HG03175 (cell line): ENCODE results near the gene KRTAP4-11.
"Not testable (repeated sequence)": the region's sequence is repeated elsewhere in the genome, so short reads cannot be mapped to it uniquely, and the experiment has no call there.

Experiments used
- ATAC-seq: cut with Tn5 transposase; IDR thresholded peaks from one replicate; pipeline ENCODE4 v1.9.1; 2021; ENCODE audit warnings: mild to moderate bottlenecking, moderate library complexity; ENCODE audit not compliant: unreplicated experiment

Gene KRTAP4-11

DNA sequence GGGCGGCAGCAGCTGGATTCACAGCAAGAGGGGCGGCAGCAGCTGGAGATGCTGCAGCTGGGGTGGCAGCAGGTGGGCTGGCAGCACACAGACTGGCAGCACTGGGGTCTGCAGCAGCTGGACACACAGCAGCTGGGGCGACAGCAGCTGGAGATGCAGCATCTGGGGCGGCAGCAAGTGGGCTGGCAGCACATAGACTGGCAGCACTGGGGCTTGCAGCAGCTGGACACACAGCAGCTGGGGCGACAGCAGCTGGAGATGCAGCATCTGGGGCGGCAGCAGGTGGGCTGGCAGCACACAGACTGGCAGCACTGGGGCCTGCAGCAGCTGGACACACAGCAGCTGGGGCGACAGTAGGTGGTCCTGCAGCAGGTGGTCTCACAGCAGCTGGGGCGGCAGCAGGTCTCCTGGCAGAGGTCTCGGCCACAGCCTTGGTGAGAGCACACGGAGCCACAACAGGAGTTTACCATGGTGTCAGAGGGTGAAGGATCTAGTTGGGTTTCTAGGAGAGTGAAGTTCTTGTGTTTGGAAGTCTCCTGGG is at the start of gene KRTAP4-11:
Gene KRTAP4-11 (minus strand): TSS at position 528 of the 541 bp plus-strand sequence. CDS start 58 bp downstream, at position 470.
- ATAC-seq, result not testable (repeated sequence)

DNA sequence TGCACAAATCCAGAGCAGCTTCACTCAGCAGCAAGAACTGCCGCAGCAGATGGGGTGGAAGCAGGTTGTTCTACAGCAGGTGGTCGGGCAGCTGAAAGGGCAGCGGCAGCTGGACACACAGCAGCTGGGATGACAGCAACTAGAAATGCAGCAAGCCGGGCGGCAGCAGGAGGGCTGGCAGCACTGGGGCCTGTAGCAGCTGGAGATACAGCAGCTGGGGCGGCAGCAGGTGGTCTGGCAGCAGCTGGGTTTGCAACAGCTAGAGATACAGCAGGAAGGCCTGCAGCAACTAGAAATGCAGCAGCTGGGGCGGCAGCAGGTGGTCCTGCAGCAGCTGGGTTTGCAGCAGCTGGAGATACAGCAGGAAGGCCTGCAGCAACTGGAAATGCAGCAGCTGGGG is 49.4 kb upstream of the KRTAP4-11 start:
- ATAC-seq, result no peak

DNA sequence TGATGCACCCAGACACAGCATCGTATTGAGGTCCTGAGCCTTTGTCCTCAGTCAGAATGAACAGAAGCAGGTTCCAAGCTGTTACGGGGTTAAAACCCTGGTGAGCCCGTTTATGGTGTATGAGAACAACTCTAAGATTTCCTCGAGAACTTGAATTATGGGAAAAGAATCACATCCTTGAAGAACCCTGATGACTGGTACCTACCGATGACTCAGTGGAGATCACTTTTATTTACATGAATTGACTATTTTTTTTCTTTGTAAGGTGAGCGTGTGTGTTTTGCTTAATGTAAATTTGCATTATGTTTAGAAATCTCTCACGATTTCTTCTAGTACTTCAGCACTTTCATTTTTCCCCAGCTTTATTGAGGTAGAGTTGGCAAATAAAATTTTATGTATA is 45.7 kb upstream of the KRTAP4-11 start:
- ATAC-seq, result no peak

DNA sequence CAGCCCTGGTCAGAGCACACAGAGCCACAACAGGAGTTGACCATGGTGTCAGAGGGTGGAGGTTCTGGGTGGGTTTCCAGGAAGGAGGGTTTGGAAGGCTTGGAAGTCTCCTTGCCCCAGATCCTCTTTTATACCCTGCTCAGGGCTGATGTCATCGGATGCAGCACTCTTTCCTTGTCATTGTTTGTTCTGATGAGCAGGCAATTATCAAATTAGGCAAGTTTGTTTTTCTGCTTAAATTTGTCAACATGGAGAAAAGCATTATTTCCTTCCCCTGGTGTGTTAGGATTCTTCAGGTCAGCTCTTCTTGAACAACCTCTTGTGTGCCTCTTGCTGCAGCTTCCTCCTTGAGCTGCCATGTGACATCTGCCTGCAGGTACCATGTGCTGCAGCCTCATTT is 42.5 kb upstream of the KRTAP4-11 start, which contains the start of gene KRTAP4-4:
Gene KRTAP4-4 (minus strand): TSS at position 101 of the 400 bp plus-strand sequence. CDS start 57 bp downstream, at position 44.
- ATAC-seq, result no peak

DNA sequence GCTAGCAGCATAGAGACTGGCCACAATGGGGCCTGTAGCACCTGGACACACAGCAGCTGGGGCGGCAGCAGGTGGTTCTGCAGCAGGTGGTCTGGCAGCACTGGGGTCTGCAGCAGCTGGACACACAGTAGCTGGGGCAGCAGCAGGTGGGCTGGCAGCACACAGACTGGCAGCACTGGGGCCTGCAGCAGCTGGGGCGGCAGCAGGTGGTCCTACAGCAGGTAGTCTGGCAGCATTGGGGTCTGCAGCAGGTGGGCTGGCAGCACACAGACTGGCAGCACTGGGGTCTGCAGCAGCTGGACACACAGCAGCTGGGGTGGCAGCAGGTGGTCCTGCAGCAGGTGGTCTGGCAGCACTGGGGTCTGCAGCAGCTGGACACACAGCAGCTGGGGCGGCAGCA is 42.0 kb upstream of the KRTAP4-11 start:
- ATAC-seq, result not testable (repeated sequence)

DNA sequence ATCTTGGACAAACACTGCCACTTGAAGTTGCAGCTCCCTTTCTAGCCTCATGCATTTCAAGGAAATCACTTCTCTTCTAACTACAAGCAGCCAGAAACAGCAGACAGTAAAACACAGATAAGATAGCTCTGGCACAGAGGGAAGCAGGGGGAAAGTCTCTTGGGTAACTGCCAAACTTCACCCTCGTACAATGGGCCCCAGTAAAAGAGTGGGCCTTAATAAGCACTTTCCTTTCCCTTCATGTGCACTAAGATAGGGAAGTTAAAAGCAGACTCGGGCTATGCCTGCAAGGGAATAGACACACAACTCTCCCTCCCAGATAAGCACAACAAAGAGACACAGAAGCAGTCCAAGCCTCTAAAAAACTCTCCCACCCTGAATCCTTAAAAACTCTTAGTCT is 35.7 kb upstream of the KRTAP4-11 start:
- no peak for ATAC-seq

DNA sequence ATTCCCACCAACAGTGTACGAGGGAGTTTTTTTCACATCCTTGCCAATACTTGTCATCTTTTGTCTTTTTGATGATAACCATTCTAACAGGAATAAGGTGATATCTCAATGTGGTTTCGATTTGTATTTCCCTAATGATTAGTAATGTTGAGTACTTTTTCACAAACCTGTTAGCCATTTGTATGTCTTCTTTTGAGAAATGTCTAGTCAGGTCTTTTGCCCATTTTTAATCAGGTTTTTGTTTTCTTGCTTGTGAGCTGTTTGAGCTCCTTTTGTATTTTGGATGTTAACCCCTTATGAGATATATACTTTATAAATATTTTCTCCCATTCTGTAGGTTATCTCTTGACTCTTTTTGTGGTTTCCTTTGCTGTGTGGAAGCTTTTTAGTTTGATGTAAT is 33.4 kb upstream of the KRTAP4-11 start:
- no peak for ATAC-seq

DNA sequence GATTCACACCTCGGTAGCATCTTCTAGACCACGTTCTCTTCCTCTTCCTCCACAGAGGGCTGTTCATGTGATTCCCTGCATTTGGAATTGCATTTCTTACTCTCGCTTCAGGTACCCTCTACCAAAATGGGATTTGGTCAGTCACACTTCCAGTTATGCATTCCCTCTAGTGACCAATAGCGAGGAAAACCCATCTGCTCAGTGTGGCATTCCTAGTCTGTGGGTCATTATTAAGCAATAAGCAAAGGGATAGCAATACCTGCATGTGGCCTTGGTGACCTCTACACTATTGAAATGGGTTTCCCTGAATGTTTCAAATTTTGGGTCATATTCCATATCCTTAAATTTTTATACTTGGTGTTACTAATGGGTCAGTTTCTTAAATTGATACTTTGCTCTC is 31.9 kb upstream of the KRTAP4-11 start:
- ATAC-seq, result no peak

DNA sequence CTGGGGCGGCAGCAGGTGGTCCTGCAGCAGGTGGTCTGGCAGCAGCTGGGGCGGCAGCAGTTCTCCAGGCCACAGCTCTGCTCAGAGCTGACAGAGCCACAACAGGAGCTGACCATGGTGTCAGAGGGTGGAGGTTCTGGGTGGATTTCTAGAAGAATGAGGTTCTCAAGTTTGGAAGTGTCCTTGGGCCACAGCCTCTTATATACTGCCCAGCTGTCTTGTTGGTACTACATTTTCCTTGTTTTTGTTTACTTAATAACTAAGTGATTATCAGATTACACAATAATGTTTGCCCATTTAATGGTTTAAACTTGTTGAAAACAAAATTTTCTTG is 31.4 kb upstream of the KRTAP4-11 start, which contains the start of gene KRTAP4-5:
Gene KRTAP4-5 (minus strand): TSS at position 174 of the 334 bp plus-strand sequence. CDS start 58 bp downstream, at position 116.
- ATAC-seq, result no peak

DNA sequence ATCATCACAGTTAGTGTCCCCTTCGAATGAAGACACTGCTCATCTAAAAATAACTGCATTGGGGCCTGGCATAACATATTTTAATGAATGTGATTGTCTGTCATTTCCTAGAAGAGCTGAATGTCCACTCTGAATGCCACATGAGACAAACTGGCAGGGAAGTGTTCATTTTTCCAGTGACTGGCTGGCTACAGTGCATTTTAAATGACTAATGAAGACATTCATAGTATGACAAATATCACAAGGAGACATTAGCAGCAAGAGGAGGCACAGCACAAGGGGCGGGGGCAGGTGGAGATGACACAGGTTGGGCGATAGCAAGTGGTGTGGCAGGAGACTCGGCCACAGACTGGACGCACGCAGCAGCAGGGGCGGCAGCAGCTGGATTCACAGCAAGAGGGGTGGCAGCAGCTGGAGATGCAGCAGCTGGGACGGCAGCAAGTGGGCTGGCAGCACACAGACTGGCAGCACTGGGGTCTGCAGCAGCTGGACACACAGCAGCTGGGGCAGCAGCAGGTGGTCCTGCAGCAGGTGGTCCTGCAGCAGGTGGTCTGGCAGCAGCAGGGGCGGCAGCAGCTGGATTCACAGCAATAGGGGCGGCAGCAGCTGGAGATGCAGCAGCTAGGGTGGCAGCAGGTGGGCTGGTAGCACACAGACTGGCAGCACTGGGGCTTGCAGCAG is 30.9 kb upstream of the KRTAP4-11 start:
- not testable (repeated sequence) for ATAC-seq

DNA sequence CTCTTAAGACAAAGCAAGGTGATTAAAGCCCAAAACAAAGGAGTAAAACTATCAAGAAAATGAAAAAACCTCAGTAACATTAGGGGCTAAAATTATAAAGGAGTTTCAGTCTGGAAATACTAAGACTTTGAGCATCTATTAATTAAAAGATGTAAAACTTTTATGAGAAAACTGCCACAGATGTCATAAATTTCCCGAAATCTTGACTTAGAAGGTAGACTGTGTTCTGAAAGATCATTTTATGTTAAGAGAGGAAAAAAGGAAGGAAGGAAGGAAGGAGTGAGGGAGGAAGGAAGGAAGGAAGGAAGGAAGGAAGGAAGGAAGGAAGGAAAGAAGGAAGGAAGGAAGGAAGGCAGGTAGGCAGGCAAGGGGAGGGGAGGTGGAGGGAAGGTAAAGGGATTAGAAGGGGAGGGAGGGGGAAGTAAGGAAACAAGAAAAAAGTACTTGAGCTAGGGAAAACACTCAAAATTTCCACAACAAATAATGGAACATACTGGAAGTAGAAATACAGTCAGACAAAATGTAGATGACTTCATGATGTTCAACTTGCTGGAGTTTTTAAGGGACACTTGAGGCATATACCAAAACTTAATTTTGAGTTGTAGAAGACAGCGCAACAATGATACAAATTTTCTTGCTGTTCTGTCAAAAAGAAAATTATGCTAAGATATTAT is 29.5 kb upstream of the KRTAP4-11 start:
- ATAC-seq, result no peak

DNA sequence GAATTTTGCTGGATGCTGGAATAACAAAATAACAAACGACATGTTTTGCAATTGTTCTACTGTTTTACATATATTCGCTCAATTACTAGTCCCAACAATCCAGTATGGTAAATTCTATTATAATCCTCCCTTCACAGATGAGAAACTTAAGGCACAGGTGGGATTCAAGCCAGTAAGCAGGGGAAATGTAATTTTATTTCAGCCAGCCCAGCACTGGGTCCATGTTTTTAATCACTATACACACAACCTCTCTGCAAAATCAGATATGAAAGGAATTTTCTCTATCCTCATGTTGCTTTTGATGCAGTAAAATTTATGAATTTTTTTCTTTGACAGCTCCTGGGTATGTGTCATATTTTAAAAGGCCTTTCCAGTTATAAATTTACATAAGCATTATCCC is 27.1 kb upstream of the KRTAP4-11 start:
- no peak for ATAC-seq

DNA sequence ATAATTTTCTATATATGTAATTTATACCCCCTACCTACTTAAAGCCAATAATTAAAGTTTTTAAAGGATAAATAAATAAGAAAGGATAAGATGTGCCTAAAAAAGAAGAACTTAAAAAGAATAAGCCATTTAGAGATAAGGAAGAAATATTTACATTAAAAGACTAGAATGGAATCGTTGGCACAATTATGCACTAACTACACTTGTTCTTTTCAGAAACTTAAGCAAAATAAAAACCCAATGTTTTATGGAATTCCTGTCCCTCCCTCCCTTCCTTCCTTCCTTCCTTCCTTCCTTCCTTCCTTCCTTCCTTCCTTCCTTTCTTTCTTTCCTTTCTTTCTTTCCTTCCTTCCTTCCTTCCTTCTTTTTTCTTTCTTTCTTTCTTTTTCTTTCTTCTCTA is 26.7 kb upstream of the KRTAP4-11 start:
- no peak for ATAC-seq

DNA sequence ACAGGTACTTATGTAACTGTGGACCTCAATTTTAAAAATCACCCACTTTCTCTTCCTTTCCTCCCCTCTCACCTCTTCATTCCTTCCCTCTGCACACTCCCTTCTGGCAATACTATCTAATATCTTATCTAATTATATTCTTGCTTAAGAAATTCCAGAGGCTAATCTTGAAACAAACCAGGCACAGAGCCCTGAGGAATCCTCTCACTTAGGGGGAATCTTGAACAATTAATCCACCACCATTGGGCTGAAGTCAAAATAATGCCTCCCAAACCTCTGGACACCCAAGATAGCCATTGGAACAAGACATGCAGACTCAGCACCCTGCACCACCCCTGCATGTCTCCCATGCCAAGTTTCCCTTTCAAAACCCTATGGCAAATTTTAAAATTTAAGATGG is 23.2 kb upstream of the KRTAP4-11 start:
- no peak for ATAC-seq

DNA sequence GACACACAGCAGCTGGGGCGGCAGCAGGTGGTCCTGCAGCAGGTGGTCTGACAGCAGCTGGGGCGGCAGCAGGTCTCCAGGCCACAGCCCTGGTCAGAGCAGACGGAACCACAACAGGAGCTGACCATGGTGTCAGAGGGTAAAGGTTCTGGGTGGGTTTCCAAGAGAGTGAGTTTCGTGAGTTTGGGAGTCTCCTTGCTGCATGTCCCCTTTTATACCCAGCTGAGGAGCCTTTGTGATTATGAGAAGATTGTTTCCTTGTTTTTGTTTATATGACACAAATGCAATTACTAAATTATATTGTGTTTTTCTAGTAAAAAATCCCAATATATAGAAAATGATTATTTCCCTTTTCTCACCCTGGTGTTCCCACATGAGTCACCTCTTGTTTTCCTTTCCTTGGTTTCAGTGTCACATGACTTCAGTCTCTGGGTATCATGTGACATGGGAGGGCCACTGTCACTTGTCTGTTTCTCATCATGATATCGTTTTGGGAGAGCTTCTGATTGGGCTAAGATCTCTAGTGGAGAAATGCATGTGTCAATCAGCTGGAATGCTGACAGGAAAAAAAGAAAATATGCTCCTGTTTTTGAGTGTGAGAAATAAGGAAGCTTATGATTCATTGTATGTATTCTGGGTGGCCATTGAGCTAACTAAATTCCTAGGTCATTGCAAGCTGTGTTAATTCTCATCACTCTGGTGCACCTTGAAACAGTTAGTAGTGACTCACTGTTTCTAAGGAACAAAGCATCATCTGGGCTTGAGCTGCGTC is 22.4 kb upstream of the KRTAP4-11 start, which contains the start of gene KRTAP4-6:
Gene KRTAP4-6 (minus strand): TSS at position 185 of the 772 bp plus-strand sequence. CDS start 57 bp downstream, at position 128.
- no peak for ATAC-seq

DNA sequence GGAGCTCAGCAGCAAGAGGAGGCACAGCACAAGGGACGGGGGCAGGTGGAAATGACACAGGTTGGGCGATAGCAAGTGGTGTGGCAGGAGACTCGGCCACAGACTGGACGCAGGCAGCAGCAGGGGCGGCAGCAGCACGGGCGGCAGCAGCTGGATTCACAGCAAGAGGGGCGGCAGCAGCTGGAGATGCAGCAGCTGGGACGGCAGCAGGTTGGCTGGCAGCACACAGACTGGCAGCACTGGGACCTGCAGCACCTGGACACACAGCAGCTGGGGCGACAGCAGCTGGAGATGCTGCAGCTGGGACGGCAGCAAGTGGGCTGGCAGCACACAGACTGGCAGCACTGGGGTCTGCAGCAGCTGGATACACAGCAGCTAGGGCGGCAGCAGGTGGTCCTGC is 21.7 kb upstream of the KRTAP4-11 start:
- not testable (repeated sequence) for ATAC-seq

DNA sequence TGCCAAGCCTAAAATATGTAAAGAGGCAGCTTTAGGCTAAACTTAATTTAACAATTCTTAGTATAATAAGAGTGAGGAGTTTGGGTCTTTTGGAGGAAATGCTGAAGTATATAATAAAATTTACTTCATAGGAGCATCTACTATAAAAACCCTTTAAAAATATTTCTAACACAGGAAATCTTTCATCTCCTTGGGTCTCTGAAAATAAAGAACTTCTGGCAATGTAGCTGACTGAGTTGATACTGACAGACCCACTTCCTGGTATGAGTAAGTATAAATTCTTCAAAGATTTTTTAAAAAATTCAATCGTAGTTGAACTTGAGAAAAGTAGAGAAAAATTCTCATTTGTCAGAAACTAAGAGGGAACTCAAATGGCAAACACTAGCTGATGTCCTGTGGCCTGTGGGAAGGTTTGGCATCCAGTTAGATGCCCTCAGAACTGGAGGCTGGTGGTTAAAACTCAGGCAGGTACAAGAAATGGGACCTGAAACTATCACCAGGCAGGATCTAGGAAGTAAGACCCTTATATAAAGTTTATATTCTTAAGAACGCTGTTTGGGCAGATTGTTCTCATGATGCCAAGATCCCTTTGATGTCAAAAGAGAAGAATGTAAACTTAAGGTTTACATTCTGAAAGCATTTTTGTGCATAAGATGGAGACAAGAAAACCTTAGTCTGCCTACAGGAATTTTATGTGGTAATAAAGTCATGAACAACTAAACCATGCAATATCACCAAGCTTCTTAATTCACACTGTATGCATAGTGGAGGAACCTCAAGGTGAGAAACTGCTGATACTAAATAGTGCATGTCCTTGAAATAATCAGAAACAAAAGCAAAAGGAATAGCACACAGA is 15.9 kb upstream of the KRTAP4-11 start:
- ATAC-seq, result no peak

DNA sequence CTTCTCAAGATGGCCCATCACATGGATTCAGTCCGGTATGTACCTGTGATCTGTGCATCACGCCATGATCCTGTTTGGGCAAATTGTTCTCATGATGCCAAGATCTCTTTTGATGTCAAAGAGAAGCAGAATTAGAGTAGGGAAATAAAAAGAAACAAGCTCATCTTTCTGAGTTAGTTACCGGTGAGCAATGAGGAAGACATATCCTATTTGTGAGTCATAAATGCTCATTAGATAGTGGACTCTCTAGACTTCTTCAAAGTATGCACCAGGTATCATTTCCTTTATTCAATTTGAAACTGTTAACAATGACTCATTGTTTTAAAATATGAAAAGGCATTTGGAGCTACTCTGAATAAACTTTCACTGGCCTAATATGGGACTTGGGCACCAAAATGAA is 13.8 kb upstream of the KRTAP4-11 start:
- no peak for ATAC-seq

DNA sequence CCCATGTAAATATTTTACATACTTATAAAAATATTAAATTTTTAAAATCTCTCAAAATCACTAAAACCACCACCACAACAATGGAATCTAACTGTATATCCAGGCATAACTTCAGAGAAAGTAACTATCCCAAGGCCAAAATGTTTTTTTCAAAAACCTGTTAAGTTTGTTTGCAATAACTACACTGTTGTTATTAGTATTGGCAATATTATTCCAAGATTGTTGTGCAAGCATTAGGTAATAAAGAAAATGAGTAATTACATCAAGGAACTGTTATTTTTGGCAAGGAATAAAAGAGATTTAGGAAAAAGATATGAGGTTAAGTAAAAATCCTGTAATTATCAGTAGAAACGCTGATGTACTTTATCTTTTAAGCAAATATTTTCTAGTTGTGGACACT is 9.2 kb upstream of the KRTAP4-11 start:
- no peak for ATAC-seq

DNA sequence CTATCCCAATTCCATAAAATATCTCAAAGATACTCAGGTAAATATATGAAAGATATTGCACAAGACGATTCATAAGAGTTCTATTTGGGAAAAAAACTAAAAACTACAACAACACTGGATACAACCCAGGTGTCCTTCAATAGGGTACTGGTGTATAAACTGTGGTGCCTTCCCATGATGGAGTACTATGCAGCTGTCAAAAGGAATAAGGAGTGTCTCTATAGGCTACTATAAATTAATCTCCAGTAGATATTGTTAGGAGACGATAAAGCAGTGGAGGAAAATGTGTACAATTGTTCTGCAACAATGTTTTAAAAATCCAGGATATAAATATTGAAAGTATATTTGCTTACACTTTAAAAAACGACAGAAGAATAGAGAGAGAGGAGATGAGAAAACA is 8.2 kb upstream of the KRTAP4-11 start:
- ATAC-seq, result no peak
